ENCODE results near the gene BSND.

GRCh38 chr1:54950369-54951163, 48.2 kb upstream of the BSND start:
- TF ChIP-seq, protein P1, sequence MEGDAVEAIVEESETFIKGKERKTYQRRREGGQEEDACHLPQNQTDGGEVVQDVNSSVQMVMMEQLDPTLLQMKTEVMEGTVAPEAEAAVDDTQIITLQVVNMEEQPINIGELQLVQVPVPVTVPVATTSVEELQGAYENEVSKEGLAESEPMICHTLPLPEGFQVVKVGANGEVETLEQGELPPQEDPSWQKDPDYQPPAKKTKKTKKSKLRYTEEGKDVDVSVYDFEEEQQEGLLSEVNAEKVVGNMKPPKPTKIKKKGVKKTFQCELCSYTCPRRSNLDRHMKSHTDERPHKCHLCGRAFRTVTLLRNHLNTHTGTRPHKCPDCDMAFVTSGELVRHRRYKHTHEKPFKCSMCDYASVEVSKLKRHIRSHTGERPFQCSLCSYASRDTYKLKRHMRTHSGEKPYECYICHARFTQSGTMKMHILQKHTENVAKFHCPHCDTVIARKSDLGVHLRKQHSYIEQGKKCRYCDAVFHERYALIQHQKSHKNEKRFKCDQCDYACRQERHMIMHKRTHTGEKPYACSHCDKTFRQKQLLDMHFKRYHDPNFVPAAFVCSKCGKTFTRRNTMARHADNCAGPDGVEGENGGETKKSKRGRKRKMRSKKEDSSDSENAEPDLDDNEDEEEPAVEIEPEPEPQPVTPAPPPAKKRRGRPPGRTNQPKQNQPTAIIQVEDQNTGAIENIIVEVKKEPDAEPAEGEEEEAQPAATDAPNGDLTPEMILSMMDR (IDR thresholded peaks at IDR 0.05): peak in 5 of 7 experiments; percentile 69 to 85 (median 83)
- TF ChIP-seq POLR2AphosphoS5 (IDR thresholded peaks at IDR 0.05) (peak in 1 of 3 donors; percentile 32), POLR2A (IDR thresholded peaks at IDR 0.05) (no peak), EP300 (IDR thresholded peaks at IDR 0.05) (no peak)

Data from stomach (tissue), 4 donors.